Activated T-cell treated with anti-CD3 and anti-CD28 coated beads, Interleukin-2, amount 50 U/mL, for 72 hours (primary cell): Measurements from ENCODE around the gene DEGS2. TPM values are rescaled to one million over a fixed set of nuclear protein-coding genes. Genes with fewer than 3 reads are reported as not detected.
"Not testable (repeated sequence)": the region's sequence is repeated elsewhere in the genome, so short reads cannot be mapped to it uniquely, and the experiment has no call there.

ENCODE experiments used
- ATAC-seq, 2 donors: fragments of 150-1000 bp; cut with Tn5 transposase; replicated peaks in 1 of 2; 2 replicates each; pipeline ENCODE4 v1.10.0; 2021; ENCODE audit warnings: moderate library complexity in 2 of 2, mild to moderate bottlenecking in 1 of 2
- DNase-seq, 2 donors: peaks; one replicate each; pipeline ENCODE4 v3.0.0; 2021 to 2022; ENCODE audit warnings: mixed read lengths in 1 of 2
- H3K27ac Mint-ChIP-seq: one replicate; pipeline ENCODE4 v1.8.0; 2022; ENCODE audit warnings: mild to moderate bottlenecking, moderate library complexity, mixed read lengths
- H3K27me3 Mint-ChIP-seq: one replicate; pipeline ENCODE4 v1.8.0; 2022; ENCODE audit warnings: low read depth, mixed read lengths
- H3K36me3 Mint-ChIP-seq, 2 donors: one replicate each; pipeline ENCODE4 v1.8.0; 2022; ENCODE audit warnings: mixed read lengths in 2 of 2, mild to moderate bottlenecking in 1 of 2; ENCODE audit not compliant: insufficient read depth in 2 of 2
- H3K4me1 Mint-ChIP-seq: one replicate; pipeline ENCODE4 v1.8.0; 2022; ENCODE audit warnings: low read depth, mixed read lengths
- H3K4me3 Mint-ChIP-seq, 2 donors: one replicate each; pipeline ENCODE4 v1.8.0; 2022; ENCODE audit warnings: mild to moderate bottlenecking in 2 of 2, mixed read lengths in 2 of 2, moderate library complexity in 2 of 2
- H3K9me3 Mint-ChIP-seq, 2 donors: one replicate each; pipeline ENCODE4 v1.8.0; 2022; ENCODE audit warnings: mixed read lengths in 2 of 2
- total RNA-seq, 2 donors: library from RNA; stranded (reverse); gene quantifications; one replicate each; pipeline ENCODE4 v1.2.3, GENCODE V29; 2022

Gene DEGS2
- total RNA-seq, 2 donors from 2014 or later = 1.8 to 4.2 TPM

DNA sequence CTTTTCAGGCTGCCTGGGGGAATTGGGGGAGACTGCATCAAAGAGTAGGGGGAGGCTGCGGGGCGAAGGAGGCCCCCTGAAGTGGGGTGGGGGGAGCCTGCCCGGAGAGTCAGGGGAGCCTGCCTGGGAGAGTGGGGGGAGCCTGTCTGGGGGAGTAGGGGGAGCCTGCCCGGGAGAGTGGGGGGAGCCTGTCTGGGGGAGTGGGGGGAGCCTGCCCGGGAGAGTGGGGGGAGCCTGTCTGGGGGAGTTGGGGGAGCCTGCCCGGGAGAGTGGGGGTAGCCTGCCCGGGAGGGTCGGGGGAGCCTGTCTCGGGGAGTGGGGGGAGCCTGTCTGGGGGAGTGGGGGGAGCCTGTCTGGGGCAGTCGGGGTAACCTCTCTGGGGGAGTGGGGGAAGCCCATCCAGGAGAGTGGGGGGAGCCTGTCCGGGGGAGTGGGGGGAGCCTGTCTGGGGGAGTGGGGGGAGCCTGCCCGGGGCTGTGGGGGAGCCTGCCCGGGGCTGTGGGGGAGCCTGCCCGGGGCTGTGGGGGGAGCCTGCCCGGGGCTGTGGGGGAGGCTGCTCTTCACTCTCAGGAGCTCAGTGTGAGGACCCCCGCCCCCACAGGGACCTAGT lies 6.5 kb upstream of the DEGS2 start:
- Mint-ChIP-seq H3K4me3 (peak overlapping the region; percentile 91 to 92), H3K9me3 (peaks cover 0 to 1% of the 10 kb centered on the region in 2 donors), H3K27ac (no peak overlapping the region), H3K27me3 (peaks cover under 1% of the 10 kb centered on the region), H3K4me1 (peaks cover 9% of the 10 kb centered on the region), H3K36me3 (peaks cover 0 to 2% of the 10 kb centered on the region in 2 donors)
- DNase-seq = no peak
- peak; percentile 16 to 23 for ATAC-seq

DNA sequence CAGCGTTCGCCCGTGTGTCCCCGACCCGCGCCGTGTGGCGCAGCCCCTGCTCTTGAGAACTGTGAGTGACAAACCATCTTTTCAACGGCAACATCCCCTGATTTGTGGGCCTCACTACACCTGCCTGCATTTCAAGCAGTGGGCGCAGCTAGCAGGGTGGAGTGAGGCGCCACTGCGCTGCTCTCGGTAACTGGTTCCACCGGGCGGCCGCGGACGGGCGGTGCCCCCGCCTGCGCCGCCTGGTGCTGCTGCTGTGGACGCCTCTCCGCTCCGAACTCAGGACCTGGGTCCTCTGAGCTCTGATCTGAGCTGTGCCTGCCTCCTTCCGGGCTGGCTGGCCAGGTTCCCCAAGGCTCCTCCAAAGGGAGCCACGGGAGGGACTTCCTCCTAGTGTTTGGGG lies 5.9 kb upstream of the DEGS2 start:
- H3K36me3 Mint-ChIP-seq = peaks cover 0 to 2% of the 10 kb centered on the region in 2 donors
- no peak for DNase-seq
- ATAC-seq = no peak
- peaks cover 9% of the 10 kb centered on the region for H3K4me1 Mint-ChIP-seq
- no peak overlapping the region for H3K27ac Mint-ChIP-seq
- H3K9me3 Mint-ChIP-seq = peaks cover 0 to 1% of the 10 kb centered on the region in 2 donors
- H3K27me3 Mint-ChIP-seq = peaks cover 6% of the 10 kb centered on the region
- peak overlapping the region in 1 of 2 donors; percentile 44 for H3K4me3 Mint-ChIP-seq

GRCh38 chr14:100160534-100160916 lies 1.1 kb upstream of the DEGS2 start:
- DNase-seq (no peak), ATAC-seq (no peak)
- H3K27ac Mint-ChIP-seq = no peak overlapping the region
- no peaks in the 10 kb centered on the region for H3K9me3 Mint-ChIP-seq
- peaks cover 27% of the 10 kb centered on the region for H3K27me3 Mint-ChIP-seq
- H3K4me1 Mint-ChIP-seq = no peaks in the 10 kb centered on the region
- H3K36me3 Mint-ChIP-seq = no peaks in the 10 kb centered on the region
- H3K4me3 Mint-ChIP-seq = peak overlapping the region in 1 of 2 donors; percentile 83

DNA sequence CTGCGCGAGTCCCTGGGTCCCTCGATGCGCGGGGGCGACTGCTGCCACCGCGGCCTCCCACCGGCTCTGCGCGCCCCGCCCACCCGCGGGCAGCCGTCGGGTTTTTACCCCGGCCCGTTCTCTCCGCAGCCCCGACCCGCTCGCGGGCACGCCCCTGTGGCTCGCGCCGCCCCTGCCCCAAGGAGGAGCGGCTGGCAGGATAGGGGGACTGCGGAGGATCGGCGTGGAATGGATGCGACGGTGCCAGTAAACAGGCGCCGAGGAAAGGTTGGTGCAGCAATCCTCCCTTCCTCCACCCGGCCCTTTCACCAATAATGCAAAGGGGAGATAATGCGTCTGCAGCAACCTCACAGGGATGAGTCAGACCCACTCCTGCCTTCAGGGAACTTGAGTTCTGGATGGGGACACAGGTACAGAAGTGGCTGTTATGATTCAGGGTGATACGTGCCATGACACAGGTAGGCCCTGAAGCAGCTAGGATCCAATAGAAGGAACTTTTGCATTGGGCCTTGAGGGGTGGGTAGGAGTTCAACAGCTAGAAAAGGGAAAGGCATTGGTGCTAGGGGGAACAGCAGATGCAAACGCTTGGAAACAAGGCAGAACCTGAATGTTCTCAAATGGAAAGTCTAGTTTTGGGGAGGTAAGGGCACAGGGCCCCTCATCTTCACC lies 554 bp upstream of the DEGS2 start:
- peaks cover 27% of the 10 kb centered on the region for H3K27me3 Mint-ChIP-seq
- ATAC-seq = peak; percentile 57 to 61
- H3K9me3 Mint-ChIP-seq = peaks cover 0 to 3% of the 10 kb centered on the region in 2 donors
- H3K27ac Mint-ChIP-seq = no peak overlapping the region
- peak overlapping the region; percentile 40 to 83 for H3K4me3 Mint-ChIP-seq
- H3K4me1 Mint-ChIP-seq = no peaks in the 10 kb centered on the region
- H3K36me3 Mint-ChIP-seq = peaks cover 3 to 4% of the 10 kb centered on the region in 2 donors
- peak in 1 of 2 donors; percentile 51 for DNase-seq

DNA sequence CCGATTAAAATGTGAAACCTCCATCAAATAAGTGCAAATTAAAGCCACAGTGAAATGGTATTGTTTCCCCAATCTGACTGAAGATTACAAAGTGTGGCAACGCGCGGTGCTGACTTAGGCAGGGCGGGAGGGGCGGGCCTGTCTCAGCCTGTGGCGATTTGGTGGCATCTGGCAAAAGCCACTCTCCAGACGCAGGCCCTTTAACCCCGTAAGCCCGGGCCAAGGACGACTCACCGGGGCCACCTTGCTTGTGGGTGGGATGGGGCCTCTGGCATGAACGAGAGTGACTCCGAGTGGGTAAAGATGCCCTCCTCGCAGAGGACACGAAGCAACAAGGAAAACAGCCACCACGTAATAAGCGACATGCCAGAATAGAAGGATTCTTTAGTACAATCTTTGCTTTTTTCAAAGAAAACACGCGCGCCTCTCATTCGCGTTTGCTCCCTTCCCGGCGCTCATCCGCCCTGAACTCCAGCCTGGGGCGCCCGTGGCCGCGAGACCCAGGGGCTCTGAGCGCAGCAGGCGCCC lies 815 bp downstream of the DEGS2 start:
- Mint-ChIP-seq H3K4me1 (no peaks in the 10 kb centered on the region), H3K27ac (no peak overlapping the region), H3K9me3 (peaks cover 0 to 5% of the 10 kb centered on the region in 2 donors), H3K4me3 (peak overlapping the region; percentile 65), H3K36me3 (peaks cover 6% of the 10 kb centered on the region in 2 donors), H3K27me3 (peaks cover 27% of the 10 kb centered on the region)
- ATAC-seq (no peak), DNase-seq (no peak)

GRCh38 chr14:100157548-100158232 lies 1.8 kb downstream of the DEGS2 start:
- Mint-ChIP-seq H3K4me3 (peak overlapping the region; percentile 40 to 69), H3K27me3 (peaks cover 27% of the 10 kb centered on the region)
- not testable (repeated sequence) for H3K27ac Mint-ChIP-seq, ATAC-seq, H3K9me3 Mint-ChIP-seq, DNase-seq, H3K4me1 Mint-ChIP-seq, H3K36me3 Mint-ChIP-seq

GRCh38 chr14:100156776-100157175 lies 2.7 kb downstream of the DEGS2 start:
- no peaks in the 10 kb centered on the region for H3K4me1 Mint-ChIP-seq
- peaks cover 27% of the 10 kb centered on the region for H3K27me3 Mint-ChIP-seq
- peaks cover 0 to 5% of the 10 kb centered on the region in 2 donors for H3K9me3 Mint-ChIP-seq
- no peak for DNase-seq
- H3K36me3 Mint-ChIP-seq = peaks cover 6% of the 10 kb centered on the region in 2 donors
- H3K27ac Mint-ChIP-seq = no peak overlapping the region
- no peak overlapping the region for H3K4me3 Mint-ChIP-seq
- ATAC-seq = no peak

GRCh38 chr14:100155756-100156616 lies 3.5 kb downstream of the DEGS2 start:
- no peak for ATAC-seq
- Mint-ChIP-seq H3K27ac (no peak overlapping the region), H3K4me1 (no peaks in the 10 kb centered on the region), H3K27me3 (peaks cover 27% of the 10 kb centered on the region), H3K9me3 (peaks cover 0 to 5% of the 10 kb centered on the region in 2 donors), H3K36me3 (peaks cover 6% of the 10 kb centered on the region in 2 donors), H3K4me3 (no peak overlapping the region)
- no peak for DNase-seq

DNA sequence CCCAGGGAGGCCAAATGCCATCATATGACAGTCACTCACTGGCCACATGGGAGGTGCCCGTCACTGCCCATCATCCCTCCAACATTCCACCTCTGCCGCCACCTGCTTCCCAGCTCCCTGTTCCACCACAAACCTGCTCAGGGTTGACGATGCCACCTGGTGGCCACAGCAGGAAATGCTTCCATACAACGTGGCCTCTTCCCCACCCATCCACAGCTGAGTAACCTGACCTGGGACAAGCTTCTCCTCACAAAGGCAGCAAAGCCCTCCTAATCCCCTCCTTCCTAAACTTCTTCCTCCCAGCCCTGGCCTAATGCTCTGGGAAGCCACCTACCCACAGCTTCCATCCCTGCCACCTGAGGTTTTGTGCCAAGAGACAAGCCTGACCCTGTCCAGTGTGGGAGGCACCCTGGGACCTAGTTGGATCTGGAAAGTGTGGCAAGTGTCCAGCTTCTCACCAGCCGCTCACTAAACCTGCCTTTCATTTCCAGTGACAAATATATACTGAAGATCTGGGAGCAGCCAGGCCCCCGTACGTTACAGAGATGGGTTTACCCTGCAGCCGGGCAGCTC lies 4.3 kb downstream of the DEGS2 start:
- ATAC-seq = no peak
- peaks cover 0 to 5% of the 10 kb centered on the region in 2 donors for H3K9me3 Mint-ChIP-seq
- DNase-seq = peak; percentile 45 to 48
- H3K27me3 Mint-ChIP-seq = peaks cover 19% of the 10 kb centered on the region
- no peak overlapping the region for H3K27ac Mint-ChIP-seq
- no peaks in the 10 kb centered on the region for H3K4me1 Mint-ChIP-seq
- H3K4me3 Mint-ChIP-seq = no peak overlapping the region
- peaks cover 6% of the 10 kb centered on the region in 2 donors for H3K36me3 Mint-ChIP-seq

DNA sequence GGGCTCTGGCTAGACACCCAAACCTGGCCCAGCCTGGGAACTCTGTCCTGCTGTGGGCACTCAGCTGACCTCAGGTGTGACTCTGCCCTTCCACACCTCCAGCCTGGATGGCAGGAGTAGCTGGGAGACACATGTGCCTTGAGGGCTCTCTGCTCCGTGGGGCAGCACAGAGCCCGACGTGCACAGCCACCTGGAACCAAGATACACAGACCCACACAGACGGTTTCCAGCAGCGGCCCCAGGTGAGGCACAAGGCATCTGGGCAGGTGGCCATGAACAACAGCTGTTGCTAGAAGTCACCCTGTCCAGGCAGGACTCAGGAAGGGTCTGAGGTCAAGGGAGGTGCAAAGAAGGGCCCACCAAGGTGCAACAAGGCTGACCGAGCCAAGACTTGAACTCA lies 5.9 kb downstream of the DEGS2 start:
- H3K4me3 Mint-ChIP-seq = no peak overlapping the region
- peaks cover 18% of the 10 kb centered on the region for H3K27me3 Mint-ChIP-seq
- no peaks in the 10 kb centered on the region for H3K4me1 Mint-ChIP-seq

GRCh38 chr14:100152091-100152490 lies 7.4 kb downstream of the DEGS2 start:
- peaks cover 11% of the 10 kb centered on the region for H3K27me3 Mint-ChIP-seq
- peaks cover 0 to 5% of the 10 kb centered on the region in 2 donors for H3K9me3 Mint-ChIP-seq
- peaks cover 6% of the 10 kb centered on the region in 2 donors for H3K36me3 Mint-ChIP-seq
- DNase-seq (no peak), ATAC-seq (no peak)
- no peak overlapping the region for H3K4me3 Mint-ChIP-seq
- no peaks in the 10 kb centered on the region for H3K4me1 Mint-ChIP-seq
- no peak overlapping the region for H3K27ac Mint-ChIP-seq

More for the DNA sequence above, 5.9 kb downstream of the DEGS2 start:
- Mint-ChIP-seq H3K27ac (no peak overlapping the region), H3K9me3 (peaks cover 0 to 5% of the 10 kb centered on the region in 2 donors), H3K36me3 (peaks cover 6% of the 10 kb centered on the region in 2 donors)
- ATAC-seq (no peak), DNase-seq (no peak)

- peaks cover 0 to 5% of the 10 kb centered on the region in 2 donors for H3K9me3 Mint-ChIP-seq
- no peak overlapping the region for H3K4me3 Mint-ChIP-seq
- H3K27ac Mint-ChIP-seq = no peak overlapping the region
- ATAC-seq = no peak
- DNase-seq = no peak
- H3K27me3 Mint-ChIP-seq = peaks cover under 1% of the 10 kb centered on the region
- H3K36me3 Mint-ChIP-seq = peaks cover 6% of the 10 kb centered on the region in 2 donors
- H3K4me1 Mint-ChIP-seq = peaks cover 7% of the 10 kb centered on the region
These were observed 8.4 kb downstream of the DEGS2 start for GRCh38 chr14:100150932-100151587.
